NCI-H2171 (cell line): ENCODE results near the gene DZANK1.
"Not testable (repeated sequence)": the region's sequence is repeated elsewhere in the genome, so short reads cannot be mapped to it uniquely, and the experiment has no call there.

Experiments
- DNase-seq: peaks from one replicate; lab custom pipeline; 2025; lab: John Stamatoyannopoulos, UW

The DZANK1 gene

DNA sequence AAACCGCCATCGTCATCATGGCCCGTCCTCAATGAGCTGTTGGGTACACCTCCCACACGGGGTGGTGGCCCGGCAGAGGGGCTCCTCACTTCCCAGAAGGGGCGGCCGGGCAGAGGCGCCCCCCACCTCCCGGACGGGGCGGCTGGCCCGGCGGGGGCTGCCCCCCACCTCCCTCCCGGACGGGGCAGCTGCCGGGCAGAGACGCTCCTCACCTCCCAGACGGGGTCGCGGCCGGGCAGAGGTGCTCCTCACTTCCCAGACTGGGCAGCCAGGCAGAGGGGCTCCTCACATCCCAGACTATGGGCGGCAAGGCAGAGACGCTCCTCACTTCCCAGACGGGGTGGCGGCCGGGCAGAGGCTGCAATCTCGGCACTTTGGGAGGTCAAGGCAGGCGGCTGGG is 91.3 kb downstream of the DZANK1 start:
- not testable (repeated sequence) for DNase-seq

DNA sequence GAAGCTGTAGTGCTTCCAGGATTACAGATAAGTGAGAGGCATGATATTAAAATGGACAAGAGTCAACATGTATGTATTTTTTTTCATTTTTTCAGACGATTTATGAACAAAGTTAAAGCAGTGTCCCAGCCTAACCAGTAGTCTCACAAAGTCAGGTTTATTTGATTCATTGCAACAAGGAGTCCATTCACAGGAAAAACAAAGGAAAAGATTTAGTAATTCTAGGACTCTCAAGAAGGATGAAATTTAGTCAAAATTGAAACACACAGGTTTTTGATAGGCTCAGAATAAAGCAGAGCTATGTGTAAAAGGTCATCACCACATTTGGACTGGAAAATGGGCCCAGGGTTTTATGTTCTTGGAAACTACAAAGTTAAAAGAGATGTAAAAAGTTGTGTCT is 94.5 kb downstream of the DZANK1 start:
- no peak for DNase-seq

DNA sequence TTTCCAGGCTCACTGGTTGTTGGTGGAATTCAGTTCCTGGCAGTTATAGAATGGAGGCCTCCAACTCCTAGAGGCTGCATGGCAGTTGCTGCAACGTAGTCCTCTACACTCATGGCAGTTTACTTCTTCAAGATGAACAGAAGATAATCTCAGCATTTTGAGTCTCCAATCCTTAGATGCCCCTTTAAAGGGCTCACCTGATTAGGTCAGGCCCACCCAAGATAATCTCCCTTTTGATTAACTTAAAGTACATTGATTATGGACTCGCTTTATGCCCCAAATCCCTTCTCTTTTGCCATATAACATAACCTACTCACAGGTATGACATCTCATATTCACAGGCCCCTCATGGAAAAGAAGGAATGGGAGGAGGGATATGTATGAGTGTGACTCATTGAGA is 102.1 kb downstream of the DZANK1 start:
- no peak for DNase-seq

DNA sequence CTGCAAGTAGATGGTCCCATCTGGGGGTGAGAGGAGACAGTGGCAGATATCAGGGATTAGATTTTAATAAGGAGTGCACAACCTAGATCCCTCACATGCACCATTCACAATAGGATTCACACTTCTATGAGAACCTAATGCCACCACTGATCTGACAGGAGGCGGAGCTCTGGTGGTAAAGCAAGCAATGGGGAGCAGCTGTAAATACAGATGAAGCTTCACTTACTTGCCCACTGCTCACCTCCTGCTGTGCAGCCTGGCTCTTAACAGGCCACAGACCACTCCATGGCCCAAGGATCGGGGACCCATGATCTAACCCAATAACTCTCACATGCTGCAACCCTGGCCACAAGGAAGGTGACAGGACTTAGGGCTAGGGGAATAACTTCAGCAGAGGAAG is 103.1 kb downstream of the DZANK1 start:
- DNase-seq = no peak

DNA sequence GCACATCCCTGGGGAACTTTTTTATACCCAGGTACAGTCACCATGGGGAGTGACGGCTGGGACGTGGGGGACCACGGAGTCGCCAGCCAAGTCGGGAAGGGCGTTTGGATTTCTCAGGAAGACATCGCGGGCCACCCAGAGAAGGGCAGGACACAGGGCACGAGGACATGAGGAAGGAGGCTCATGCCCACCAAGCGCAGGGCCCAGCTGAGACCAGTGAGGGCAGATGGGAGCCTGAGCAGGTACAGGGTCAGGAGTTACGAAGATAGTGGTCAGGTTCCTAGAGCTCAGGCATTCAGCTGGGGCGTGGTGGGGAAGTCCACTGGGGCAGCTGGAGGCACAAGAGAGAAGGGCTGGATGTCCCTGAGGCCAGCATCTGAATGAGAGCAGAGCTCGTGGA is 103.9 kb downstream of the DZANK1 start:
- DNase-seq = no peak

DNA sequence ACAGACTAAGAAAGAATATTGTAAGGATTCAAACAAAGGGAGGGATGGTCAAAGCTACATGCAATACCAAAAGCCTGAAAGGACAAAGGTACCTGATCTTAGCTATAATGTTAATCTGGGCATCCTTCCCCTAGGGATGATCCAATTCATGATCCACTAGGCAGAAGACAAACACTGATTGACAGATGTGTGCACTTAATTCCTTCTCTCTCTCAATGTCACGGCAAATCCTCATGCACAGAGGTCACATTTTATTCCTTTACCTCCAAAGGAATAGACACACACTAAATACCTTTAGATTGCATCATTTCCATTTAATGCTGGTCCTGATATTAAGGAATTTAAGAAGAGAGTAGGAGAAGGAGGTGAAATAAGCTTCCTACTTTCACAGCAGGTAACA is 105.2 kb downstream of the DZANK1 start:
- no peak for DNase-seq

DNA sequence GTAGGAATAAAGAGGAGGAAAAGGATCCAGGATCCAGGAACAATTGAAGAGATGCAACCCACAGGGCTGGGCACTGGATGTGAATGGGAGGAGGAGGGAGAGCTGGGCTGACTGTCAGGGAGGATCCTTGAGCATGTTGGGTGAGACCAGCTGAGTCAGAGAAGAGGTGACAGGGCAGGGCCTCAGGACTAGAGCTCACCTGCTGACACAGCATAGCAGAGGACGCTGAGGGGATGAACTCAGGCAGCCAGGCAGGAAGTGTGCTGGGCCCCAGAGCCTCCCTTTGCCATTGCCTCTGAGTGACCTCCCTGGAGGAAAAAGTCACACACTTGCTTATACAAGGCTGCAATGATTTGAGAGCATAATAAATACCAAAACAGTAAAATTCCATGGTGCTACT is 106.2 kb downstream of the DZANK1 start:
- no peak for DNase-seq

DNA sequence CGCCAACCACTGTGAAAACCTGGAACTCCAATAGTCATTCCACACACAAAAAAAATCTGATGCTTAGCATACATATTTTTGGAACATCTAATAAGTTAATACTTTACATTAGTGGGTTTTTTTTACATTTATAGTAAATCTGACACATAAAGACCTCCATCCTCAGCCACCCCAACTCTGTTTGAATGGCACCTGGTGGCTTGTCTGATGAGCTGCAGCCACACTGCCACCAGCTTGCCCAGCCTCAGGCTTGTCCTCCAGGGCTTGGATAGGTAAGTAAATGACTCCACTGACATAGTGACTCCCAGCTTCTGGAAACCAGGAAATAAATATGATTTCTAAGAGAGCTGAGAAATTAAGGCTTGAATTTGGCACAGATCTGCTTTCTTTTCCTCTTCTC is 107.0 kb downstream of the DZANK1 start:
- DNase-seq = no peak

DNA sequence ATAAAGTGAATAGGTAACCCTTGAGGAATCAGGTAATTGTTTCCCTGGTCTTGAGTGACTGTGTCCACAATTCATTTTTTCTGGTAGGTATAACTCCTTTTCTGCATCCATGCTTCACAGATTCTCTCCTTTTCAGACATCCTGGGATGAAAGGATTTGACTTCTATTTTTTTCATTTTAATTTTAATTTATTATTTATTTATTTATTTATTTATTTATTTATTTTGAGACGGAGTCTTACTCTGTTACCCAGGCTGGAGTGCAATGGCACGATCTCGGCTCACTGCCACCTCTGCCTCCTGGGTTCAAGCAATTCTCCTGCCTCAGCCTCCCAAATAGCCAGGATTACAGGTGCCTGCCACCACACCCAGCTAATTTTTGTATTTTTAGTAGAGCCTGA is 117.1 kb downstream of the DZANK1 start:
- DNase-seq = not testable (repeated sequence)
